ENCODE measurements around the gene OR52W1.
"Not testable (repeated sequence)": the region's sequence is repeated elsewhere in the genome, so short reads cannot be mapped to it uniquely, and the experiment has no call there.

OR52W1 gene

GRCh38 chr11:6241316-6241715, 42.3 kb downstream of the OR52W1 start:
- TF ChIP-seq CTCF (IDR thresholded peaks at IDR 0.05; ENCODE audit: extremely low read depth, insufficient read depth, missing control alignments) = no peak

GRCh38 chr11:6245536-6245935, 46.5 kb downstream of the OR52W1 start:
- in situ Hi-C loops (cut with MboI; ENCODE audit: low pct_unique_long_range_greater_than_20kb, low sequenced_read_pairs, unreplicated experiment) = no loop called here
- no peak for DNase-seq (ENCODE audit: low spot score)
- TF ChIP-seq CTCF (IDR thresholded peaks at IDR 0.05; ENCODE audit: extremely low read depth, insufficient read depth, missing control alignments) = no peak

More at GRCh38 chr11:6241316-6241715, 42.3 kb downstream of the OR52W1 start:
- DNase-seq (ENCODE audit: low spot score) = no peak
- in situ Hi-C loops (cut with MboI; ENCODE audit: low pct_unique_long_range_greater_than_20kb, low sequenced_read_pairs, unreplicated experiment) = no loop called here

GRCh38 chr11:6248248-6248647, 49.2 kb downstream of the OR52W1 start:
- in situ Hi-C loops (cut with MboI; ENCODE audit: low pct_unique_long_range_greater_than_20kb, low sequenced_read_pairs, unreplicated experiment) = no loop called here
- no peak for TF ChIP-seq CTCF (IDR thresholded peaks at IDR 0.05; ENCODE audit: extremely low read depth, insufficient read depth, missing control alignments)
- no peak for DNase-seq (ENCODE audit: low spot score)

GRCh38 chr11:6248897-6249296, 49.9 kb downstream of the OR52W1 start:
- in situ Hi-C loops (cut with MboI; ENCODE audit: low pct_unique_long_range_greater_than_20kb, low sequenced_read_pairs, unreplicated experiment); DNase-seq (ENCODE audit: low spot score): not testable (repeated sequence)
